ENCODE measurements around the gene ARHGEF4.

ARHGEF4 gene

GRCh38 chr2:130964931-130965330 is 128.2 kb downstream of the ARHGEF4 start:
- DNase-seq (ENCODE audit: low read depth): no peak
- no peak overlapping the region for H3K4me3 ChIP-seq (ENCODE audit: control insufficient read depth, low read depth, low read length)

GRCh38 chr2:130966149-130966774 is 129.5 kb downstream of the ARHGEF4 start:
- TF ChIP-seq CTCF (conservative IDR thresholded peaks at IDR 0.05; ENCODE audit: control insufficient read depth, insufficient read depth, low read depth, low read length): no peak
- no peak for DNase-seq (ENCODE audit: low read depth)
- H3K4me3 ChIP-seq (ENCODE audit: control insufficient read depth, low read depth, low read length): no peak overlapping the region

More at GRCh38 chr2:130964931-130965330, 128.2 kb downstream of the ARHGEF4 start:
- no peak for TF ChIP-seq CTCF (conservative IDR thresholded peaks at IDR 0.05; ENCODE audit: control insufficient read depth, insufficient read depth, low read depth, low read length)

GRCh38 chr2:130966775-130967490 is 130.2 kb downstream of the ARHGEF4 start:
- TF ChIP-seq CTCF (conservative IDR thresholded peaks at IDR 0.05; ENCODE audit: control insufficient read depth, insufficient read depth, low read depth, low read length): no peak
- no peak overlapping the region for H3K4me3 ChIP-seq (ENCODE audit: control insufficient read depth, low read depth, low read length)
- no peak for DNase-seq (ENCODE audit: low read depth)

- H3K4me3 ChIP-seq (ENCODE audit: control insufficient read depth, low read depth, low read length): no peak overlapping the region
- no peak for DNase-seq (ENCODE audit: low read depth)
- no peak for TF ChIP-seq CTCF (conservative IDR thresholded peaks at IDR 0.05; ENCODE audit: control insufficient read depth, insufficient read depth, low read depth, low read length)
These were observed 135.7 kb downstream of the ARHGEF4 start for GRCh38 chr2:130972410-130972809.

- no peak overlapping the region for H3K4me3 ChIP-seq (ENCODE audit: control insufficient read depth, low read depth, low read length)
- no peak for DNase-seq (ENCODE audit: low read depth)
- no peak for TF ChIP-seq CTCF (conservative IDR thresholded peaks at IDR 0.05; ENCODE audit: control insufficient read depth, insufficient read depth, low read depth, low read length)
These were observed 139.0 kb downstream of the ARHGEF4 start for GRCh38 chr2:130975729-130976128.

- TF ChIP-seq CTCF (conservative IDR thresholded peaks at IDR 0.05; ENCODE audit: control insufficient read depth, insufficient read depth, low read depth, low read length): no peak
- DNase-seq (ENCODE audit: low read depth): no peak
These were observed 140.0 kb downstream of the ARHGEF4 start for GRCh38 chr2:130976591-130977237.

More at GRCh38 chr2:130976591-130977237, 140.0 kb downstream of the ARHGEF4 start:
- no peak overlapping the region for H3K4me3 ChIP-seq (ENCODE audit: control insufficient read depth, low read depth, low read length)

All from fibroblast of mammary gland (primary cell).